ENCODE results near the gene PGK2. TPM values are rescaled to one million over a fixed set of nuclear protein-coding genes. Genes with fewer than 3 reads are reported as not detected.

The PGK2 gene
- total and polyA plus RNA-seq, 2 experiments from 2014 or later, result not detected

DNA sequence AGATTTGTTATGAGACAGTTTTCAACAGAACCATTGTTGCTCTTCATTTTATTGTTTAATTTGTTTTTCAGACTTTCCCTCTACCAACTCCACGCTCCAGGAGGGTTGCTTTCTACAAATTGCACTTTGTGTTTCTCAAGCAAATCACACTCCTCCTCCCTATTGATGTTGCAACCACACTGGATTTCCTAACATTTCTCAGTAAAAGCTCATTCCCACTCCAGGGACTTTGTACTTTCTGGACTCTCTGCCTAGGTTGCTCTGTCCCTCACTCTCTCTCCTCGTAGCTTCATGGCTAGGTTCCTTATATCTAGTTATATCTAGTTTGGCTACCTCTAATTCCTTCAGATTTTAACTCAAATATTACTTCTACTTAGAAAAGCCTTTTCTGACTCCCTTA, 20.3 kb downstream of the PGK2 start (continued):
- no peak for TF ChIP-seq REST (IDR thresholded peaks at IDR 0.05; ENCODE audit: unreplicated experiment)
- no peak for TF ChIP-seq EZH2phosphoT487 (IDR thresholded peaks at IDR 0.05; ENCODE audit: unreplicated experiment)
- TF ChIP-seq EZH2 (IDR thresholded peaks at IDR 0.05; ENCODE audit: low read depth, unreplicated experiment), result no peak
- TF ChIP-seq, protein P1, sequence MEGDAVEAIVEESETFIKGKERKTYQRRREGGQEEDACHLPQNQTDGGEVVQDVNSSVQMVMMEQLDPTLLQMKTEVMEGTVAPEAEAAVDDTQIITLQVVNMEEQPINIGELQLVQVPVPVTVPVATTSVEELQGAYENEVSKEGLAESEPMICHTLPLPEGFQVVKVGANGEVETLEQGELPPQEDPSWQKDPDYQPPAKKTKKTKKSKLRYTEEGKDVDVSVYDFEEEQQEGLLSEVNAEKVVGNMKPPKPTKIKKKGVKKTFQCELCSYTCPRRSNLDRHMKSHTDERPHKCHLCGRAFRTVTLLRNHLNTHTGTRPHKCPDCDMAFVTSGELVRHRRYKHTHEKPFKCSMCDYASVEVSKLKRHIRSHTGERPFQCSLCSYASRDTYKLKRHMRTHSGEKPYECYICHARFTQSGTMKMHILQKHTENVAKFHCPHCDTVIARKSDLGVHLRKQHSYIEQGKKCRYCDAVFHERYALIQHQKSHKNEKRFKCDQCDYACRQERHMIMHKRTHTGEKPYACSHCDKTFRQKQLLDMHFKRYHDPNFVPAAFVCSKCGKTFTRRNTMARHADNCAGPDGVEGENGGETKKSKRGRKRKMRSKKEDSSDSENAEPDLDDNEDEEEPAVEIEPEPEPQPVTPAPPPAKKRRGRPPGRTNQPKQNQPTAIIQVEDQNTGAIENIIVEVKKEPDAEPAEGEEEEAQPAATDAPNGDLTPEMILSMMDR (conservative IDR thresholded peaks at IDR 0.05; ENCODE audit: low read depth in 2 of 2), result no peak
- TF ChIP-seq STAT1 (IDR thresholded peaks at IDR 0.05; ENCODE audit: unreplicated experiment), result no peak
- no peak for TF ChIP-seq CREB1 (CRISPR knock-in tag; IDR thresholded peaks at IDR 0.05; ENCODE audit: low read depth)
- no peak for TF ChIP-seq ETS1 (IDR thresholded peaks at IDR 0.05)
- no peak for TF ChIP-seq NANOG (IDR thresholded peaks at IDR 0.05; ENCODE audit: borderline replicate concordance)
- TF ChIP-seq ZNF331 (CRISPR knock-in tag; IDR thresholded peaks at IDR 0.05; ENCODE audit: low read depth), result no peak

DNA sequence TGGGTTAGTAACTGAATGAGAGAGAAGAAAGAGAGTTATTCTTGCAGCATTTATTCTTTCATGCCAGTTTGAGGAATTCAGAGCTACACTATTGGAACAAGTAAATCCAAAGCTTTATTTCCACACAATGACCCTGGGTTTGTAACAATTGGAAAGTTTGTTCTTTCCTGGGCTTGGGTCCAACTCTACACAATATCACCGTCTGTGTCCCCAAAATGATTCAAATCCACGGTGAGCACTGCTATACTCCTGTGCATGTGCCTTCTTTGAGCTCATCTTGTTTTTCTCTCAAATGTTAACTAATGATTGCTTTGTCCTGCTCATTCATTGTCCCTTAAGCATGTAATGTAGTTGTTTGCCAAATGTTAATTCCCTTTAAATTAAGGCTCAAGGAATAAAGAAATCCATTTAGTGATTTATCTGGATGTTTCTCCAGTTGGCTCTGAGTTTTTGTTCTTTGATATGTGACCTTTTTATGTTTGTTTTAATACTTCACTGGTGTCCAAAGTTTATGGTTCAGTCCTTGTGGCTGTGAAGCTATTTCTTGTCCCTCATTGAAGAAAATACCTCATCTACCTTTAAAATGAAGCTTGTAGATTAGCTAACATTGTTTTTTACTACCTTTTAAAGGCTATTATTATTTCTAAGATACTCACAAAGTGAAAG, 22.4 kb downstream of the PGK2 start:
- no peaks in the 10 kb centered on the region for H3K9me3 Mint-ChIP-seq
- no peak overlapping the region for H2AFZ ChIP-seq
- no peaks in the 10 kb centered on the region for H3K9me2 ChIP-seq (ENCODE audit: insufficient read depth)
- no peaks in the 10 kb centered on the region for H3K36me3 Mint-ChIP-seq (ENCODE audit: low read depth)
- no peaks in the 10 kb centered on the region for H3K4me1 Mint-ChIP-seq
- no peak overlapping the region for H3K4me3 ChIP-seq
- no peaks in the 10 kb centered on the region for H3K36me3 ChIP-seq (ENCODE audit: insufficient read depth)
- ATAC-seq, result no peak
- no peak overlapping the region for H3K4me3 Mint-ChIP-seq
- H3K4me2 ChIP-seq, result no peak overlapping the region
- no peak for DNase-seq (ENCODE audit: low spot score)
- H3K4me1 ChIP-seq (ENCODE audit: insufficient read depth), result no peaks in the 10 kb centered on the region
- H3K27me3 Mint-ChIP-seq (ENCODE audit: insufficient read depth, low read depth, poor library complexity), result no peaks in the 10 kb centered on the region
- no peak overlapping the region for H3K27ac Mint-ChIP-seq
- no peaks in the 10 kb centered on the region for H3K79me2 ChIP-seq (replicated peaks; ENCODE audit: insufficient read depth)
- H3K27me3 ChIP-seq (ENCODE audit: insufficient read depth), result no peaks in the 10 kb centered on the region
- H3F3A ChIP-seq (replicated peaks; ENCODE audit: low read depth), result no peaks in the 10 kb centered on the region
- no peaks in the 10 kb centered on the region; the same call in 1 of the 2 replicates for H4K20me1 ChIP-seq (replicated peaks; ENCODE audit: insufficient read depth)
- no peak overlapping the region for H3K27ac ChIP-seq (ENCODE audit: low read depth)
- TF ChIP-seq REST (IDR thresholded peaks at IDR 0.05; ENCODE audit: unreplicated experiment) (no peak), EZH2phosphoT487 (IDR thresholded peaks at IDR 0.05; ENCODE audit: unreplicated experiment) (no peak), STAT1 (IDR thresholded peaks at IDR 0.05; ENCODE audit: unreplicated experiment) (no peak), EZH2 (IDR thresholded peaks at IDR 0.05; ENCODE audit: low read depth, unreplicated experiment) (no peak), POLR2AphosphoS5 (IDR thresholded peaks at IDR 0.05; ENCODE audit: low read depth) (no peak), ETS1 (IDR thresholded peaks at IDR 0.05) (no peak), ZNF331 (CRISPR knock-in tag; IDR thresholded peaks at IDR 0.05; ENCODE audit: low read depth) (no peak)

Measured in GM23338 (cell line).